HL-60 (cell line): ENCODE results near the gene CGGBP1.

ENCODE experiments used
- DNase-seq, 2 experiments: peaks; one replicate each; pipeline ENCODE4 v3.0.0-alpha.2; 2010 to 2020; ENCODE audit warnings: low read depth in 1 of 2, low spot score in 1 of 2
- H3K27ac ChIP-seq: fragments of 250-450 bp; sonication (Bioruptor Pico); replicated peaks from 2 replicates; pipeline ENCODE4 v1.5.1; 2020; ENCODE audit warnings: mild to moderate bottlenecking, moderate library complexity
- H3K27me3 ChIP-seq: fragments of 250-450 bp; sonication (Bioruptor Pico); 2 replicates; pipeline ENCODE4 v1.5.1; 2021; ENCODE audit warnings: mild to moderate bottlenecking, moderate library complexity; ENCODE audit not compliant: insufficient read depth, poor library complexity, severe bottlenecking
- H3K4me3 ChIP-seq: replicated peaks from 2 replicates; pipeline ENCODE4 v1.5.1; 2011; ENCODE audit warnings: mild to moderate bottlenecking, control low read depth, low read length; ENCODE audit not compliant: insufficient read depth
- GABPA ChIP-seq: IDR thresholded peaks from 2 replicates; pipeline ENCODE4 v1.6.1; 2012; ENCODE audit warnings: low read depth
- POLR2AphosphoS5 ChIP-seq: IDR thresholded peaks from 2 replicates; pipeline ENCODE4 v1.6.1; 2012; ENCODE audit warnings: low read depth
- SPI1 ChIP-seq: IDR thresholded peaks from 2 replicates; pipeline ENCODE4 v1.6.1; 2012; ENCODE audit warnings: low read depth, mild to moderate bottlenecking, borderline replicate concordance
- TF ChIP-seq, protein P1 (sequence below): IDR thresholded peaks from one replicate; pipeline ENCODE4 v1.5.1; 2011; ENCODE audit warnings: low read length, control low read depth, inconsistent platforms; ENCODE audit not compliant: insufficient read depth
- TF ChIP-seq, protein P2 (sequence below): IDR thresholded peaks from 2 replicates; pipeline ENCODE4 v1.6.1; 2012; ENCODE audit warnings: low read depth; ENCODE audit not compliant: insufficient replicate concordance

CGGBP1 gene

DNA sequence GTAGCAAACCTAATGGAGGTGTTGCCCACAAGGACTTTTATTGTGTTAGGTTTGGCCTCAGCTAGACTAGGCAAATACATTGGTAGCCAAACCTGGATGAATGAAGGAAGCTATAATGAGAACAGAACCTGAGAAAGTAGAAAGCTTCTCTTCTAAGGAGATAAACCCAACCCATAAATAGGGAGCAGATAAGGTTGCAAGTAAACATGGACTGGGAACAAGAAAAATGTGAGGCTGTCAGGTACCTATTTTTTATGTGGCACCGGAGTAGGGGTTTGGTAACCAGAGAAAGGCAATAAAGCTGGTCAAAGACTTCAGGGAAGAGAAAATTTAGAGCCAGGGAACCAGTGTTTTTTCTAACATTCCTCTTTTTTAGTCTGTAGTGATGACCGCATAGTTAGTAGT, 25.3 kb upstream of the CGGBP1 start:
- Histone ChIP-seq H3K4me3 (no peak overlapping the region), H3K27me3 (no peaks in the 10 kb centered on the region), H3K27ac (no peak overlapping the region)
- TF ChIP-seq, protein P1, sequence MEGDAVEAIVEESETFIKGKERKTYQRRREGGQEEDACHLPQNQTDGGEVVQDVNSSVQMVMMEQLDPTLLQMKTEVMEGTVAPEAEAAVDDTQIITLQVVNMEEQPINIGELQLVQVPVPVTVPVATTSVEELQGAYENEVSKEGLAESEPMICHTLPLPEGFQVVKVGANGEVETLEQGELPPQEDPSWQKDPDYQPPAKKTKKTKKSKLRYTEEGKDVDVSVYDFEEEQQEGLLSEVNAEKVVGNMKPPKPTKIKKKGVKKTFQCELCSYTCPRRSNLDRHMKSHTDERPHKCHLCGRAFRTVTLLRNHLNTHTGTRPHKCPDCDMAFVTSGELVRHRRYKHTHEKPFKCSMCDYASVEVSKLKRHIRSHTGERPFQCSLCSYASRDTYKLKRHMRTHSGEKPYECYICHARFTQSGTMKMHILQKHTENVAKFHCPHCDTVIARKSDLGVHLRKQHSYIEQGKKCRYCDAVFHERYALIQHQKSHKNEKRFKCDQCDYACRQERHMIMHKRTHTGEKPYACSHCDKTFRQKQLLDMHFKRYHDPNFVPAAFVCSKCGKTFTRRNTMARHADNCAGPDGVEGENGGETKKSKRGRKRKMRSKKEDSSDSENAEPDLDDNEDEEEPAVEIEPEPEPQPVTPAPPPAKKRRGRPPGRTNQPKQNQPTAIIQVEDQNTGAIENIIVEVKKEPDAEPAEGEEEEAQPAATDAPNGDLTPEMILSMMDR, result no peak
- TF ChIP-seq POLR2AphosphoS5, result no peak
- no peak for TF ChIP-seq SPI1
- TF ChIP-seq, protein P2, sequence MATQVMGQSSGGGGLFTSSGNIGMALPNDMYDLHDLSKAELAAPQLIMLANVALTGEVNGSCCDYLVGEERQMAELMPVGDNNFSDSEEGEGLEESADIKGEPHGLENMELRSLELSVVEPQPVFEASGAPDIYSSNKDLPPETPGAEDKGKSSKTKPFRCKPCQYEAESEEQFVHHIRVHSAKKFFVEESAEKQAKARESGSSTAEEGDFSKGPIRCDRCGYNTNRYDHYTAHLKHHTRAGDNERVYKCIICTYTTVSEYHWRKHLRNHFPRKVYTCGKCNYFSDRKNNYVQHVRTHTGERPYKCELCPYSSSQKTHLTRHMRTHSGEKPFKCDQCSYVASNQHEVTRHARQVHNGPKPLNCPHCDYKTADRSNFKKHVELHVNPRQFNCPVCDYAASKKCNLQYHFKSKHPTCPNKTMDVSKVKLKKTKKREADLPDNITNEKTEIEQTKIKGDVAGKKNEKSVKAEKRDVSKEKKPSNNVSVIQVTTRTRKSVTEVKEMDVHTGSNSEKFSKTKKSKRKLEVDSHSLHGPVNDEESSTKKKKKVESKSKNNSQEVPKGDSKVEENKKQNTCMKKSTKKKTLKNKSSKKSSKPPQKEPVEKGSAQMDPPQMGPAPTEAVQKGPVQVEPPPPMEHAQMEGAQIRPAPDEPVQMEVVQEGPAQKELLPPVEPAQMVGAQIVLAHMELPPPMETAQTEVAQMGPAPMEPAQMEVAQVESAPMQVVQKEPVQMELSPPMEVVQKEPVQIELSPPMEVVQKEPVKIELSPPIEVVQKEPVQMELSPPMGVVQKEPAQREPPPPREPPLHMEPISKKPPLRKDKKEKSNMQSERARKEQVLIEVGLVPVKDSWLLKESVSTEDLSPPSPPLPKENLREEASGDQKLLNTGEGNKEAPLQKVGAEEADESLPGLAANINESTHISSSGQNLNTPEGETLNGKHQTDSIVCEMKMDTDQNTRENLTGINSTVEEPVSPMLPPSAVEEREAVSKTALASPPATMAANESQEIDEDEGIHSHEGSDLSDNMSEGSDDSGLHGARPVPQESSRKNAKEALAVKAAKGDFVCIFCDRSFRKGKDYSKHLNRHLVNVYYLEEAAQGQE, result no peak
- no peak for TF ChIP-seq GABPA
- no peak for DNase-seq

DNA sequence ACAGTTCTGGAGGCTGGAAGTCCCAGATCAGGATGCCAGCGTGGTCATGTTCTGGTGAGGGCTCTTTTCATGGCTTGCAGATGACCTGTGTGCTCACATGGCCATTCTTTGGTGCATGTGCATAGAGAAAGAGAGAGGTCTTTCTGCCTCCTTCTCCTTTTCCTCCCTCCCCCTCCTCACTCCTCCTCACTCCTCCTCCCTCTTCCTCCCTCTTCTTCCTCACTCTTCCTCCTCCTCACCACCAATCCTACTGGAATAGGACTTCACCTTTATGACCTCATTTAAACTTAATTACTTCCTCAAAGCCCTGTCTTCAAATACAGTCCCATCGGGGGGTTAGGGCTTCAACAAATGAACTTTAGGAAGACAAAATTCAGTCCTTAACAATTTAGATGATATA, 24.0 kb upstream of the CGGBP1 start:
- Histone ChIP-seq H3K27me3 (no peaks in the 10 kb centered on the region), H3K27ac (no peak overlapping the region), H3K4me3 (no peak overlapping the region)
- TF ChIP-seq GABPA, result no peak
- no peak for DNase-seq

DNA sequence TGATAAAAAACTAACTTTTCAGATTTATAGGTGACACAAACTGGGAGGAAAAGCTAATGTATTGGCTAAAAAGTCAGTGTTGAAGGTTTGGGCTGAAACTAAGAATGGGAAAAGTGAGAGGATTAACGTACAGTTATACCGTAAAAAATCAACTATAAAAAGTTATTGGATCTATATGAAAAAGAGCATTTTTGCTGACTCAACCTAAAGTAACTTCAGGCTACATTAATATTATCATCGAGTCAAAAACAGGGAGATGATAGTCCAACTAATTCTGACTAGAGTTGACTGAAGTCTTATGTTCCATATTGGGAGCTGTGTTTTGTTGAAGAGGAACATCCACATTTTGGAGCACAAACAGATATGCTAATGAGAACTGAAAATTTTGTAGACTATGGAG, 20.1 kb upstream of the CGGBP1 start:
- no peak overlapping the region for H3K27ac ChIP-seq
- TF ChIP-seq, protein P1, result no peak
- TF ChIP-seq POLR2AphosphoS5 (no peak), SPI1 (no peak), GABPA (no peak)
- TF ChIP-seq, protein P2, result no peak
- no peak overlapping the region for H3K4me3 ChIP-seq
- no peaks in the 10 kb centered on the region for H3K27me3 ChIP-seq
- no peak for DNase-seq

DNA sequence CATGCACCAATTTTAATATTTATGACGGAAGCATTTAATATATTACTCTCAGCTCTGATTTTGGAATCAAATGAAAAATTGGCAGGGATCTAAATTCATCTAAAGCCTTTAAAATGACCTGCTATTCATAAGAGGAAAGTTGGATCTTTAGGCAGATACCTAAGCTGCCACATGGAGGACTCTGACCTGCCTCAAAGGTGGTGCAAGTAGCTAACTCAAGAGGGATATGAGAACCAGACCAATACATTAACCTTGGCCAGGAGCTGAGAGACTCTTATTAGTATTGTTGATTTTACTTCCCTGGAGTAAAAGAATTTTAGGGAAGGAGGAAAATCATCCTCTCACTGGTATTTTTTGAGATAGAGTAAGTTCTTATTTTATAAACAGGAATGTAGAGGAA, 17.9 kb upstream of the CGGBP1 start:
- H3K4me3 ChIP-seq, result no peak overlapping the region
- DNase-seq, result no peak
- TF ChIP-seq, protein P1, result no peak
- TF ChIP-seq, protein P2, result no peak
- TF ChIP-seq GABPA, result no peak
- no peak for TF ChIP-seq SPI1
- TF ChIP-seq POLR2AphosphoS5, result no peak
- no peak overlapping the region for H3K27ac ChIP-seq
- H3K27me3 ChIP-seq, result no peaks in the 10 kb centered on the region
